Spleen (tissue), 7 donors: ENCODE data around the gene MECP2.
A peak's percentile ranks its signal among the peaks of the same experiment; 100 is the strongest.

Experiments used
- CTCF ChIP-seq, 11 experiments: fragments of 200-600 bp in 7 of 11; fragments of 450-650 bp in 4 of 11; sonication (generic) in 4 of 11; IDR thresholded peaks in 8 of 11; conservative IDR thresholded peaks in 3 of 11; 1 replicate in 7 of 11; 2 replicates in 4 of 11; pipeline versions ENCODE4 v1.4.0 to v1.8.0; 2016 to 2021; ENCODE audit warnings: antibody characterized with exemption in 11 of 11, inconsistent platforms in 4 of 11, mild to moderate bottlenecking in 1 of 11
- POLR2A ChIP-seq, 3 donors: fragments of 450-650 bp; IDR thresholded peaks; one replicate each; pipeline ENCODE4 v1.5.1; 2017; ENCODE audit warnings: antibody characterized with exemption in 3 of 3, mild to moderate bottlenecking in 1 of 3
- POLR2AphosphoS5 ChIP-seq, 3 donors: sonication (generic); formaldehyde crosslinking; IDR thresholded peaks; one replicate each; pipeline ENCODE4 v1.5.1; 2017; ENCODE audit warnings: antibody characterized with exemption in 3 of 3
- donor health status: DM: no; HTN: no; CAD: no; lungs with moderate emphysema.
- donor health status: DM: no; HTN: no; CAD: no.
- donor health status: DM: no; HTN: no; CAD: no.

- TF ChIP-seq CTCF (IDR thresholded peaks at IDR 0.05 in 8 of 11, conservative IDR thresholded peaks at IDR 0.05 in 3 of 11) (no peak), POLR2AphosphoS5 (IDR thresholded peaks at IDR 0.05) (peak in 2 of 3 donors; percentile 7 to 52), POLR2A (IDR thresholded peaks at IDR 0.05) (no peak)
Observed at GRCh38 chrX:154025230-154025629, 72.3 kb downstream of the MECP2 start.
